KG1 (cell line): ENCODE data around the gene ARMS2.
A peak's percentile ranks its signal among the peaks of the same experiment; 100 is the strongest.

ENCODE experiments used
- DNase-seq: peaks from one replicate; lab custom pipeline; 2025; lab: John Stamatoyannopoulos, UW

The ARMS2 gene

GRCh38 chr10:122454603-122455080 lies at the start of gene ARMS2:
Gene ARMS2 (plus strand): TSS chr10:122454653. CDS start chr10:122454728, 75 bp downstream.
- DNase-seq: no peak

- no peak for DNase-seq
Observed at GRCh38 chr10:122407375-122408125, 46.9 kb upstream of the ARMS2 start.

GRCh38 chr10:122413327-122413726 lies 41.1 kb upstream of the ARMS2 start:
- no peak for DNase-seq

GRCh38 chr10:122417667-122418066 lies 36.8 kb upstream of the ARMS2 start:
- no peak for DNase-seq

GRCh38 chr10:122419016-122419415 lies 35.4 kb upstream of the ARMS2 start:
- DNase-seq: no peak

GRCh38 chr10:122419876-122420623 lies 34.4 kb upstream of the ARMS2 start:
- DNase-seq: no peak

GRCh38 chr10:122420624-122421007 lies 33.8 kb upstream of the ARMS2 start:
- no peak for DNase-seq

- no peak for DNase-seq
Observed at GRCh38 chr10:122421054-122421625, 33.3 kb upstream of the ARMS2 start.

GRCh38 chr10:122421742-122422141 lies 32.7 kb upstream of the ARMS2 start:
- no peak for DNase-seq

- no peak for DNase-seq
Observed at GRCh38 chr10:122422266-122422989, 32.0 kb upstream of the ARMS2 start.

- DNase-seq: no peak
Observed at GRCh38 chr10:122424059-122424458, 30.4 kb upstream of the ARMS2 start.

GRCh38 chr10:122426829-122427228 lies 27.6 kb upstream of the ARMS2 start:
- no peak for DNase-seq

- DNase-seq: no peak
Observed at GRCh38 chr10:122427280-122427679, 27.2 kb upstream of the ARMS2 start.

GRCh38 chr10:122435212-122435827 lies 19.1 kb upstream of the ARMS2 start:
- DNase-seq: peak; percentile 17

GRCh38 chr10:122441961-122442360 lies 12.5 kb upstream of the ARMS2 start:
- DNase-seq: no peak

GRCh38 chr10:122445469-122445868 lies 9.0 kb upstream of the ARMS2 start:
- no peak for DNase-seq

GRCh38 chr10:122445904-122446303 lies 8.5 kb upstream of the ARMS2 start:
- no peak for DNase-seq

- no peak for DNase-seq
Observed at GRCh38 chr10:122446668-122447423, 7.6 kb upstream of the ARMS2 start.

- DNase-seq: no peak
Observed at GRCh38 chr10:122448600-122448999, 5.9 kb upstream of the ARMS2 start.

GRCh38 chr10:122449153-122449552 lies 5.3 kb upstream of the ARMS2 start:
- no peak for DNase-seq

- DNase-seq: no peak
Observed at GRCh38 chr10:122450353-122450990, 4.0 kb upstream of the ARMS2 start.
